C4-2B (cell line): Measurements from ENCODE around the gene AUTS2.

Source experiments
- H3K27ac ChIP-seq: fragments of 450-650 bp; 2 replicates; pipeline ENCODE4 v1.5.1; 2017
- ZFX ChIP-seq: fragments of 450-650 bp; IDR thresholded peaks from 2 replicates; pipeline ENCODE4 v1.6.1; 2017
- TF ChIP-seq, protein P1 (sequence below): fragments of 450-650 bp; conservative IDR thresholded peaks from 2 replicates; pipeline ENCODE4 v1.5.1; 2017; ENCODE audit warnings: mild to moderate bottlenecking

AUTS2 gene

DNA sequence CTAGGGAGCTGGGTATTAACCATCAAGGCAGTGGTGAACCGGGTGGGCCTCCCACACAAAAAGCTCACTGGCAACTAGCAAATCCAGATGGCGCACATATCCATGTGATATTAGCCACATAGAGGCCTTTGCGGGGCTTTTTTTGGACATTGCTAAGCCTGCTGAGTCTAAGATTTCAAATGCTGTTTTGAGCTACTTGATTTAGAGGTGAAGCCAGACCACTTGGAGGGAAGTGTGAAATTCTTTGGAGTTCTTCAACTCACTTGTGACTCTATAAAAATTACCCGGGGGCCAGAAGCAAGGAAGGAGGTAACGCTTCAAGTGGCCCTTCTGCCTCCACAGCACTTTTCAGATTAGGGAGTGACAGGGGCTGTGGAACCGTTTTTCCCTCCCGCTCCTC, 913.9 kb downstream of the AUTS2 start:
- TF ChIP-seq, protein P1, sequence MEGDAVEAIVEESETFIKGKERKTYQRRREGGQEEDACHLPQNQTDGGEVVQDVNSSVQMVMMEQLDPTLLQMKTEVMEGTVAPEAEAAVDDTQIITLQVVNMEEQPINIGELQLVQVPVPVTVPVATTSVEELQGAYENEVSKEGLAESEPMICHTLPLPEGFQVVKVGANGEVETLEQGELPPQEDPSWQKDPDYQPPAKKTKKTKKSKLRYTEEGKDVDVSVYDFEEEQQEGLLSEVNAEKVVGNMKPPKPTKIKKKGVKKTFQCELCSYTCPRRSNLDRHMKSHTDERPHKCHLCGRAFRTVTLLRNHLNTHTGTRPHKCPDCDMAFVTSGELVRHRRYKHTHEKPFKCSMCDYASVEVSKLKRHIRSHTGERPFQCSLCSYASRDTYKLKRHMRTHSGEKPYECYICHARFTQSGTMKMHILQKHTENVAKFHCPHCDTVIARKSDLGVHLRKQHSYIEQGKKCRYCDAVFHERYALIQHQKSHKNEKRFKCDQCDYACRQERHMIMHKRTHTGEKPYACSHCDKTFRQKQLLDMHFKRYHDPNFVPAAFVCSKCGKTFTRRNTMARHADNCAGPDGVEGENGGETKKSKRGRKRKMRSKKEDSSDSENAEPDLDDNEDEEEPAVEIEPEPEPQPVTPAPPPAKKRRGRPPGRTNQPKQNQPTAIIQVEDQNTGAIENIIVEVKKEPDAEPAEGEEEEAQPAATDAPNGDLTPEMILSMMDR, result no peak
- TF ChIP-seq ZFX, result no peak
- no peak overlapping the region for H3K27ac ChIP-seq

DNA sequence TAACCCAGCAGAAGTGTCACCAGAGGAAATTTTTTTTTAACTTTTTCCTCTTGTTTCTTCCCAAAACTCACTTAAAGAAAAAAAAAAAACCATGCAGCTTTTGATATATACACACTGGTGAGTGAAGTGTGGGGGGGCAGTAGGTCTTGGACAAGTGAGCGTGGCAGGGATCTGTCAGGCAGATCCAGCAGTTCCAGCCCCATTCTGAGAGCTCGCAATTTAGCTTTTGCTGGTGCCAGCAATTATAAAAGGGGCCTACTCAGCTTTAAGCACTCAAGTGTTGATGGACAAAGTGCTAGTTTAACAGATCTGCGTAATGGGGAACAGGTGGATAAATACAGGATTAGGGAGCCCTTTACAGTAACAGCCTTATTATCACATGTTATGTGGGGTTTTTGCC, 914.5 kb downstream of the AUTS2 start:
- no peak overlapping the region for H3K27ac ChIP-seq
- TF ChIP-seq ZFX, result no peak
- TF ChIP-seq, protein P1, result no peak

DNA sequence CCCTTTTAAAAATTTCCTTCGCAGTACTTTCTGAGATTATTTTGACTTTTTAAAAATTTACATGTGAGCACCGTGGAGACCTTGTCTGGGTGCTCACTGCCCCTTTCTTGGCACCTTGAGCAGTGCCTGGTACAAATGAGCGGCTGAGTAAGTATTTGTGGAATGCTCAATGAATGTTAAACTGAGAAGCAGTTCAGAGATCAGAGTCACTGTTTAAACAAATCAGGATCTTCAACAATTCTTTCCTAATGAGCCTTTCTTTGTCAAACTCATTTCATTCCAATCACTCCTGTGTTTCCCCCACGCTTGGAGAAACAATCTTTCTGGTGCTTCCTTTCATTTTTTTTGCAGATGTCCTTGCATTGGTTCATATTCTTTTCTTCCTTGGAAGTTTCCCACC, 922.3 kb downstream of the AUTS2 start:
- no peak for TF ChIP-seq ZFX
- TF ChIP-seq, protein P1, result no peak

DNA sequence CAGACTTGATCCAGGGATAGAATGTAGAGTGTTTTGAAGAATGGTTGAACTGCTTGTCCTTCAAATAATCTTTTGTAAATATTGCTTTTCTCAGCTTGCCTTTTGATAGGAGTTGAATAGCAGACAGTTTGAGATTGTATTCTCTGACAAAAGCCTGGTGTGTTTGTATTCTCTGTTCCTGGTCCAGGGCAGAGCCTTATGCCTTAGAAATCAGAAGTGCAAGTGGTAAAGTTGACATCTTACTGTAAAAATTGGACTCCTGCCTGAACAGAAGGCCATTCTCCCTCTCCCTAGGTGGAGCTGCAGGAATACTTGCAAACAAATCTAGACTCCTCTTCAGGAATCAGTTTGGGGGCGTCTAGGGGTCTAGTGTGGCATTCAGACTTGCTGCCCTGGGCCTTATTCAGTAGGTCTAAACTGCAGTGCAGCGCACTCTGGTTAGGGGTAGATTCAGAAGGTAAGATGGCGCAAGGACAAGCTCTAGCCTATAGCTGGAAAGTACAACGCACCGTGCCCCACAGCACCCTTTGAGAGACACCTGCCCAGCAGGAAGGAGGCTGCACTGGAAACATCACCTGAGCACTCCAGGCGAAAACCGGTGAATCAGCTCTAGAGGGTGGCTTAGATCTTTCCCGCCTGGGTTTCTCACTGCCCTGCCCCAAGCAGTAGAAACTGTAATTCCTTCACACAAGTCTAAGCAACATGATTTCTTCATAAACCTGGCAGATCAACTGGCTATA, 925.1 kb downstream of the AUTS2 start:
- no peak overlapping the region for H3K27ac ChIP-seq
- TF ChIP-seq, protein P1, result no peak
- TF ChIP-seq ZFX, result no peak

More for the DNA sequence above, 922.3 kb downstream of the AUTS2 start:
- no peak overlapping the region for H3K27ac ChIP-seq

DNA sequence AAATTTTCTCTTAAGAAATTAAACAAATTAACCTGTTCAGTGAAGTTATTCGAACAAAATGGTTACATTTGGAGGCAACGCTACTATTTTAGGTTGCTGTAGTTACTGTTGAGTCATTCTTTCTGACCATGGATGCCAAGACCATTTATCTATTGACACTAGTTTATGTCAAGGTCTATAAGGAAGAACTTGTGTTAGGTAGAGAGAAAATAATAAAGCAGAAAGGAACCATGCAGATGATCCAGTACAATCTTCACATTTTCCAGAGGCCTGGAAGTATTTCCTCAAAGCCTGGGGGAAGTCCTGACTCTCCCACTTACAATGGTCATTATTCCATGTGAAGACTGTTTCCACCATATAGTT, 925.7 kb downstream of the AUTS2 start:
- no peak overlapping the region for H3K27ac ChIP-seq
- TF ChIP-seq, protein P1, result no peak
- no peak for TF ChIP-seq ZFX

DNA sequence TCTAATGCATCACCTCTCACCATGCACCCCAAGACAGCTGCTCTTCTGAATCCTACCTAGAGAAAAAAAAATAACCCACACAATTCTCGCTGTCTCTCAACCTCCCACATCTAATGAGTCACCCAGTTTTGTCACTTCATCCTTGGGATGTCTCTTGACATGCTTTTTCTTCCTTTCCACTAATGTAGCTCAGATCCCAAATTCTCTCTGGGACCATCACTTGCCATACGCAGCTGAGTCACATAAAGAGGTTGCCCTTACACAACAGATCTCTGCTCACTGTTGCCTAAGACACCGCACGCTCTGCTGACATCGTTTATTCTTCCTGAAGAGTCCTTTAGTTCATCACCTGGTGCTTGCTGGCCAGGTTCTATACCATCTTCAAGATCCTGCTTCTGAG, 927.7 kb downstream of the AUTS2 start:
- TF ChIP-seq ZFX, result no peak
- TF ChIP-seq, protein P1, result no peak

DNA sequence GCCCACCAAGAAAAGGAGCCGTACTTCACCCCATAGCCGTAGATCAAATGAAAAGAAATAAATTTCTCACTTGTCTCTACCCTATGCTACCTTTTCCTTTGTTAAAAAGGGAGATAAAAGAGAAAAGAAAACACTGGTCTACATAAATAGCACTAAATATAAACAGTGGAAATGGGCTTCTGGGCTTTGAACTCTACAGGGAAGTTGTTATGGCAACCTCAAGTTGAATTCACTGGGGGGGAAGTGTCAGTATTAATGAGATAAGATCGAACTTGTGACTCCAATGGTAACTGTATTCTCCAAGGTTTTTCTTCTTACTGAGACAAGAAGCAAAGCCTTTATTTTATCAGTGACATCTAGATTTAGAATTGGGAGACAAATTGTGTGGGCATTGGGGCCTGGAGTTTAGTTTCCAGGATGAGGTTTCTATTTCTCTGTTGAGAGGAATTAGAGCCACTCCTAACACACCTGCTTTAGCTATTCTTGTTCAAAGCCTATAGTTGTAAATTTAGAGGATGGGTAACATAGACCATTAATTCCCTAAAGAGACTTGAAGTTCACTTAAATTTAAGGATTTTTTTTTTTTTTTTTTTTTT, 929.3 kb downstream of the AUTS2 start:
- TF ChIP-seq, protein P1, result no peak
- no peak for TF ChIP-seq ZFX
- H3K27ac ChIP-seq, result no peak overlapping the region

More for the DNA sequence above, 927.7 kb downstream of the AUTS2 start:
- H3K27ac ChIP-seq, result no peak overlapping the region
